Measurements from ENCODE around the gene HOOK2. TPM values are rescaled to one million over a fixed set of nuclear protein-coding genes. Genes with fewer than 3 reads are reported as not detected.
A peak's percentile ranks its signal among the peaks of the same experiment; 100 is the strongest.
"Not testable (repeated sequence)": the region's sequence is repeated elsewhere in the genome, so short reads cannot be mapped to it uniquely, and the experiment has no call there.

The HOOK2 gene
- total RNA-seq, 2 experiments from 2014 or later = 17.3 to 18.4 TPM

- Mint-ChIP-seq H3K4me1 (ENCODE audit: low read depth) (peaks cover 28% of the 10 kb centered on the region), H3K27me3 (peaks cover 2% of the 10 kb centered on the region), H3K36me3 (ENCODE audit: low read depth) (peaks cover 16% of the 10 kb centered on the region), H3K9me3 (no peaks in the 10 kb centered on the region), H3K4me3 (peak overlapping the region; percentile 90), H3K27ac (peak overlapping the region; percentile 81)
- ChIA-PET CTCF (interaction anchor here (6.7 to 14.2 kb wide), 4 partner anchors 21 to 47 kb away, joined by 49 to 480 read pairs (median 194); no protein-coding TSS in a partner anchor), POLR2A (interaction anchor here (0.6 to 2.9 kb wide), 9 partner anchors 10 to 120 kb away, joined by 3 to 10 read pairs (median 6); partner anchors contain the start of genes DHPS, FBXW9, JUNB and TRIR)
- intact Hi-C loops (cut with micrococcal nuclease) = no loop called here
- DNase-seq = peak; percentile 43
- peak; percentile 21 for ATAC-seq
- TF ChIP-seq CTCF (IDR thresholded peaks at IDR 0.05) = no peak
These were observed 25.6 kb upstream of the HOOK2 start for GRCh38 chr19:12800923-12801465.

GRCh38 chr19:12800466-12800770, 25.1 kb upstream of the HOOK2 start:
- peak overlapping the region; percentile 90 for H3K4me3 Mint-ChIP-seq
- TF ChIP-seq CTCF (IDR thresholded peaks at IDR 0.05) = no peak
- H3K4me1 Mint-ChIP-seq (ENCODE audit: low read depth) = peaks cover 30% of the 10 kb centered on the region
- no peak for ATAC-seq
- no peak for DNase-seq
- peak overlapping the region; percentile 81 for H3K27ac Mint-ChIP-seq
- intact Hi-C loops (cut with micrococcal nuclease) = no loop called here
- POLR2A ChIA-PET = interaction anchor here (0.6 to 2.9 kb wide), 7 partner anchors 9 to 119 kb away, joined by 3 to 10 read pairs (median 6); partner anchors contain the start of genes DHPS, FBXW9, JUNB and TRIR
- H3K36me3 Mint-ChIP-seq (ENCODE audit: low read depth) = peaks cover 16% of the 10 kb centered on the region
- no peaks in the 10 kb centered on the region for H3K9me3 Mint-ChIP-seq
- CTCF ChIA-PET = interaction anchor here (6.7 to 14.2 kb wide), 4 partner anchors 20 to 48 kb away, joined by 49 to 480 read pairs (median 194); no protein-coding TSS in a partner anchor
- peaks cover 2% of the 10 kb centered on the region for H3K27me3 Mint-ChIP-seq

- Mint-ChIP-seq H3K4me3 (peak overlapping the region; percentile 90), H3K9me3 (no peaks in the 10 kb centered on the region), H3K36me3 (ENCODE audit: low read depth) (peaks cover 16% of the 10 kb centered on the region), H3K27me3 (peaks cover 2% of the 10 kb centered on the region), H3K27ac (no peak overlapping the region), H3K4me1 (ENCODE audit: low read depth) (peaks cover 31% of the 10 kb centered on the region)
- intact Hi-C loops (cut with micrococcal nuclease) = no loop called here
- ChIA-PET POLR2A (interaction anchor here (0.7 to 2.9 kb wide), 6 partner anchors 9 to 140 kb away, joined by 3 to 10 read pairs (median 5); partner anchors contain the start of genes DHPS, FBXW9 and JUNB), CTCF (interaction anchor here (0.7 to 14.2 kb wide), 5 partner anchors 20 to 48 kb away, joined by 4 to 480 read pairs (median 61); no protein-coding TSS in a partner anchor)
- ATAC-seq = no peak
- TF ChIP-seq CTCF (IDR thresholded peaks at IDR 0.05) = no peak
- no peak for DNase-seq
These were observed 24.6 kb upstream of the HOOK2 start for GRCh38 chr19:12799742-12800465.

- DNase-seq, H3K27me3 Mint-ChIP-seq, H3K9me3 Mint-ChIP-seq, H3K4me3 Mint-ChIP-seq, H3K27ac Mint-ChIP-seq, ATAC-seq: not testable (repeated sequence)
- peaks cover 40% of the 10 kb centered on the region for H3K4me1 Mint-ChIP-seq (ENCODE audit: low read depth)
- intact Hi-C loops (cut with micrococcal nuclease) = loop anchor here (2.0 kb wide), 1 partner anchor 37 kb away; no protein-coding TSS in a partner anchor
- peaks cover 29% of the 10 kb centered on the region for H3K36me3 Mint-ChIP-seq (ENCODE audit: low read depth)
- ChIA-PET CTCF (interaction anchor here (1.1 to 14.2 kb wide), 7 partner anchors 8 to 101 kb away, joined by 3 to 480 read pairs (median 49); partner anchors contain the start of gene RNASEH2A), POLR2A (interaction anchor here (0.8 to 3.6 kb wide), 4 partner anchors 13 to 35 kb away, joined by 3 to 26 read pairs (median 9); partner anchors contain the start of gene HOOK2)
These were observed 22.3 kb upstream of the HOOK2 start for GRCh38 chr19:12797607-12798006.

GRCh38 chr19:12797141-12797587, 21.8 kb upstream of the HOOK2 start:
- no peaks in the 10 kb centered on the region for H3K27me3 Mint-ChIP-seq
- intact Hi-C loops (cut with micrococcal nuclease) = loop anchor here (2.0 kb wide), 1 partner anchor 36 kb away; no protein-coding TSS in a partner anchor
- ChIA-PET CTCF (interaction anchor here (1.1 to 14.2 kb wide), 15 partner anchors 9 to 125 kb away, joined by 3 to 480 read pairs (median 8); partner anchors contain the start of genes GET3, RNASEH2A and TRIR), POLR2A (interaction anchor here (0.7 to 3.6 kb wide), 6 partner anchors 14 to 40 kb away, joined by 3 to 26 read pairs (median 9); partner anchors contain the start of gene HOOK2)
- peaks cover 32% of the 10 kb centered on the region for H3K36me3 Mint-ChIP-seq (ENCODE audit: low read depth)
- TF ChIP-seq CTCF (IDR thresholded peaks at IDR 0.05) = no peak
- ATAC-seq (no peak), DNase-seq (no peak)
- H3K4me1 Mint-ChIP-seq (ENCODE audit: low read depth) = peaks cover 35% of the 10 kb centered on the region
- no peaks in the 10 kb centered on the region for H3K9me3 Mint-ChIP-seq
- no peak overlapping the region for H3K4me3 Mint-ChIP-seq
- no peak overlapping the region for H3K27ac Mint-ChIP-seq
